T1000 (cell line): Measurements from ENCODE around the gene SCNN1B.
"Not testable (repeated sequence)": the region's sequence is repeated elsewhere in the genome, so short reads cannot be mapped to it uniquely, and the experiment has no call there.

Source experiments
- DNase-seq: peaks from one replicate; lab custom pipeline; 2025; ENCODE audit warnings: mixed read lengths; lab: John Stamatoyannopoulos, UW

The SCNN1B gene

DNA sequence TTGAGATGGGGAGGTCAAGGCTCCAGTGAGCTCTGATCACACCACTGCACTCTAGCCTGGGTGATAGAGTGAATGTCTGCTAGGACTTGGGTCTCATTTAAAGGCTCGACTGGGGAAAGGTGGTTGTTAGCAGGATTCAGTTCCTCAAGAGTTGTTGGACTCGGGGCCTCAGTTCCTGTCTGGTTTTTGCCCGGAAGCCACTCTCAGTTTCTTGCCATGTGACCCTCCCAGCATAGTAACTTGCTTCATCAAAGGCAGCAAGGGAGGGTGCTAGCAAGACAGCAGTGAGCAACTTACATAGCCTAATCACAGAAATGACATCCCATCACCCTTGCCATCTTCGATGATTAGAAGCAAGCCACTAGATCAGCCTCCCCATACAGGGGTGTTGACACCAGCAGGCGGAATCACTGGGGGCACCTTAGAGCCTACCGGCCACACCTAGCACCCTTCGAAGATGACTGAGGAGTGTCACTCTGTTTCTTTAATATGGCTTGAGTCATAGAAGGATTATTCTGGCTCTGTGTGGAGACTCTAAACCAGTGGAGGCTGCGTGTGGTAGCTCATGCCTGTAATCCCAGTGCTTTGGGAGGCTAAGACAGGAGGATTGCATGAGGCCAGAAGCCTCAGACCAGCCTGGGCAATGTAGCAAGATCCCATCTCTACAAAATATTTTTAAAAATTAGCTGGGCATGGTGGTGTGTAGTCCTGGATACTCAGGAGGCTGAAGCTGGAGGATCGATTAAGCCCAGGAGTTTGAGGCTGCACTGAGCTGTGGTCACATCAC is 13.2 kb upstream of the SCNN1B start:
- no peak for DNase-seq

DNA sequence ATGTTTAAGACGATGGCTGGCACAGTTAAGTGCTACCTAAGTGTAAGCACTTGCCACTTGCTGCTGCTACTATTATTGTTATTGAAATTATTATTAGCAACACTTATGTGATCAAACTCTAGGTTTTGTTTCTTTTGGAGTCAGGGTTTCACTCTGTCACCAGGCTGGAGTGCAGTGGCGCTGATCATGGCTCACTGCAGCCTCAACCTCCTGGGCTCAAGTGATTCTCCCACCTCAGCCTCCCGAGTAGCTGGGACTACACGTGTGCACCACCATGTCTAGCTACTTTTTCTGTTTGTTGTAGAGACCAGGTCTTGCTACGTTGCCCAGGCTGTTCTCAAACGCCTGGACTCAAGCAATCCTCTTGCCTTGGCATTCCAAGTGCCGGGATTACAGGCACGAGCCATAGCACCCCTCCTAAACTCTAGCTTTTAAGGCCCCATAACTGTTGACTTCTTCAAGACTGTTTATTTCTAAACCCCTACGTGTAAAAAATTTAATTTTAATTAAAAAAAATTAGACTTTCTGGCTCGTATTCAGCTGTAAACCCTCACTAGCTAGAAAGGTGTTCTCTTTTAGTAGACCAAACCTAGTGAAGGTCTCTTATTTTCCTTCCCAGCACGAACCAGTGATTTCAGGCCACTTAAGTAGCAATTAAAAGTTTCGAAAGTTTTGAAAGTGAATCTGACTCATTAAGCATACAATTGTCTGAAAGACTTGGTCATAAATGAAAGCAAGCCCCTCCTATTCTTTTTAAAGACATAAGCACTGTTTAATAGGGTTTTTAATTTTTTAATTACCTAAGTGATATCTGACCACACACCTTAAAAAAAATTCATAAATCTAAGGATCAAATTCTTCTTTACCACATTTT is 11.7 kb upstream of the SCNN1B start:
- DNase-seq = no peak

- no peak for DNase-seq
These were observed 9.1 kb upstream of the SCNN1B start for GRCh38 chr16:23293016-23293415.

DNA sequence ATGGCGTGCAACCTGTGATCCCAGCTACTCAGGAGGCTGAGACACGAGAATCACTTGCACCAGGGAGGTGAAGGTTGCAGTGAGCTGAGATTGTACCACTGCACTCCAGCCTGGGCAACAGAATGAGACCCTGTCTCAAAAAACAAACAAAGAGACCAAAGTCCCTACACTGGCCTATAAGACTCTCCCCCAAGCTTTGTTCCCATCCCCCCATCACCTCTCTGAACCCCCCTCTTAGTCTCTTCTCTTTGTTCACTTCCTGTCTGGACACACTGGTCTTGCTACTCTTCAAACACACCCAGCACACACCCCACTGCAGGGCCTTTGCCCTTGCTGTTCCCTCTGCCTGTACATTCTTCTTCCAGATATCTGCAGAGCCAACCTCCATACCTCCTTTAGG is 7.8 kb upstream of the SCNN1B start:
- no peak for DNase-seq

DNA sequence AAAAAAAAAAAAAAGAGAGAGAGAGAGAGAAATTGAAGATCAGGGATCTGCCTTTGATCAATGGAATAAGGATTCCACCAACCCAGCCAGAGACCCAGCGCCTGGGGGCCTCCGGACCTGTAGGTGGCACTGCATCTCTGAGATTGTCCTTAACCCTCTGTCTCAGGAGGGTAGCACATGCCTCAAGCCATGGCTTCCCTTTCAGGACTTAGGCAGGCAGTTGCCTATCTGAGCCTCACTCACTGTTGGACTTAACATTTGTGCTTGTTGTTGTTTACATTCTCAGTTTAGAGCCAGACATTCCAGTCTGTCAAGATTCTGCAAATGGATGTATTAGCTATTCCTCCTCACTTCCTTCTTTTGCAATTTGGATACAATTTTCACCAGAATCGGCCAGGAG is 5.1 kb upstream of the SCNN1B start:
- no peak for DNase-seq

DNA sequence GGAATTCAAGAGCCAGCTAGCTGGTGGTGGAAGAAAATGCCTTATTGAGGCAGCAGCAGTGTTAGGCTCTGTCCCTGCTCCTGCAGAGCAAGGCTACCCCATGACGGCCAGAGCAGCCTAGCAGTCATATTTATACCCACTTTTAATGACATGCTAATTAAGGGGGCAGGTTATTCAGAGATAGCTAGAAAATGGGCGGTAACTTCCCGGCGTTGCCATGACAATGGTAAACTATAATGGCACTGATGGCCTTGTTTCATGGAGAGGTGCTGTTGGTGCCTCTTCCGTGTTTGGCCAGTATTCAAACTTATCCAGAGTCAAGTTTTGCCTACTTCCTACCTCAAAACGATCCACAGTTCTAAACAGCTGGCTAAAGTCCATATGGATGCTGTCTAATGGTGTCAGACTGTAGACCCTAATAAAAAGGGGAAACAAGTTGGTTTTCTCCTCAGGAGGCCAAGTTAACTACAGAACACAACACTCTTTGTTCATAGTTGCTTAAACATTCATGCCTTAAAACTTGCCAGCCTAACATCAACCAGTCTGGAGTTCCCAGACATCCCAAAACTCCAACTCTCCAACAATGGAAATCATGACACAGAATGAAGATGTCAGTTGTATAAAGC is 3.7 kb upstream of the SCNN1B start:
- no peak for DNase-seq

- DNase-seq = not testable (repeated sequence)
These were observed 2.3 kb upstream of the SCNN1B start for GRCh38 chr16:23299815-23300214.

GRCh38 chr16:23301251-23302044 is 654 bp upstream of the SCNN1B start:
- no peak for DNase-seq

DNA sequence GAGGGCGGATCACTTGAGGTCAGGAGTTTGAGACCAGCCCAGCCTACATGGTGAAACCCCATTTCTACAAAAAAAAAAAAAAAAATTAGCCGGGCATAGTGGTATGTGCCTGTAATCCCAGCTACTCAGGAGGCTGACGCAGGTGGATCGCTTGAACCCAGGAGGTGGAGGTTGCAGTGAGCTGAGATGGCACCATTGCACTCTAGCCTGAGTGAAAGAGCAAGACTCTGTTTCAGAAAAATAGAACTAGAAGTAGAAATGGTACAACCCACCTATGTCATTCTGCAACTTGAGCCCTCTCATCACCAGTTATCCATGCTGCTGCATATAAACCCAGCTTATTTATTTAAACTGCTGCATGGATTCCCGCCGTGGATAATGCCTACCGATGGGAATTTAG is 1.6 kb downstream of the SCNN1B start:
- DNase-seq = no peak

- no peak for DNase-seq
These were observed 2.5 kb downstream of the SCNN1B start for GRCh38 chr16:23304620-23305019.

DNA sequence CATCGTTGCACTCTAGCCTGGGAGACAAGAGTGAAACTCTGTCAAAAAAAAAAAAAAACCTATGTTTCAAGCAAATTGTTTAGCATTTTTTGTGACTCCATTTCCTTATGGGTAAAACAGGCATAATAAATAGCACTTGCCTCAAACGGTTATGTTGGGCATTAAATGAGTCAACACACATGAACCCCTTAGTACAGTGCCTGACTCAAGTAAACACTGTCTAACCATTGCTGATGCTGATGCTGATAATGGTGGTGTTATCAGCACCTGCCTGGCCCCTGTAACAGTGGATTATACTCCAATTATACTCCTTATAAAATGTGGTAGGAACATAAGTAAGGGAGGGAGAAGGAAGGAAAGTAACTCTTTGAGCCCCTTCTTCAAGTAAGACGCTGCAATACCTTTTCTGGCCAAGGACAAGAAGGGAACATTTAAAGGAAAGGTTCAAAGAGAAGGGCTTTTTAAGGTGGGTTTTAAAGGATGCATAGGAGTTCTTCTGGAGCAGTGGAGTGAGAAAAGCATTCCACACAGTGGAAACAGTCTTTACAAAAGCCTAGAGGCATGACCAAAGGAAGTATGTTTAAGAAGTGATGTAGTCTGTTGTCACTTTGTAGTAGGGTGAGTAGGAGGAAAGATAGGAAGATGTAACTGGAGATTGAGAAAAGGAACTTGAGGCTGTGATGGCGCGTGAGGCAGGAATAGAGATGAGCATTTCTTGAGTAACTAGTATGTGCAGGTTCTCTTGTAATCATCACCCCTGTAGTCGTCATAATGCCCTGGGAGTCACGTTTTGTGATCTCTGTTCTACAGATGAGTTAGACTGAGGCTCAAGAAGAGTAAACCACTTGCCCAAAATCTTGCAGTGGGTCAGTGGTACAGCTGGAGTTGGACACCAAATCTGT is 4.3 kb downstream of the SCNN1B start:
- no peak for DNase-seq

DNA sequence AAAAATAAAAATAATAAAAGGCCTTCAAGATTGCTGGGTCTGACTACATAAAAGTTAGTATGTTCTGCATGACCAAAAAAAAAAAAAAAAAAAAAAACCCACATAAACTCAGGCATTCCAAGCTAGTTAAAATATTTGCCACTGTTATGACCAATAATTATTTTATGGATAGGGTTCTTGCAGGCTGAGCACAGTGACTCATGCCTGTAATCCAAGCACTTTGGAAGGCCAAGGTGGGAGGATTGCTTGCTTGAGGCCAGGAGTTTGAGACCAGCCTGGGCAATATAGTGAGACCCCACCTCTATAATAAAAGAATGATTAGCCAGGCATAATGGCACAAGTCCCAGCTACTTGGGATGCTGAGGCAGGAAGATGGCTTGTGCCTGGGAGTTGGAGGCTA is 8.1 kb downstream of the SCNN1B start:
- DNase-seq = no peak

GRCh38 chr16:23310744-23311143 is 8.6 kb downstream of the SCNN1B start:
- DNase-seq = no peak

DNA sequence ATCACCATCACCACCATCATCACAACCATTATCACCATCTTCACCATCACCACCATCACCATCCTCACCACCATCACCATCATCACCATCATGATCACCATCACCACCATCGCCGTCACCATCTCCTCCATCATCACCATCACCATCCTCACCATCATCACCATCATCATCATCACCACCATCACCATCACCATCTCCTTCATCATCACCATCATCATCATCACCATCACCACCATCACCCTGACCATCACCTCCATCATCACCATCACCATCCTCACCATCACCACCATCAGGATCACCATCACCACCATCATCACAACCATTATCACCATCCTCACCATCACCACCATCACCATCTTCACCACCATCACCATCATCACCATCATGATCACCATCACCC is 14.1 kb downstream of the SCNN1B start:
- DNase-seq = no peak

DNA sequence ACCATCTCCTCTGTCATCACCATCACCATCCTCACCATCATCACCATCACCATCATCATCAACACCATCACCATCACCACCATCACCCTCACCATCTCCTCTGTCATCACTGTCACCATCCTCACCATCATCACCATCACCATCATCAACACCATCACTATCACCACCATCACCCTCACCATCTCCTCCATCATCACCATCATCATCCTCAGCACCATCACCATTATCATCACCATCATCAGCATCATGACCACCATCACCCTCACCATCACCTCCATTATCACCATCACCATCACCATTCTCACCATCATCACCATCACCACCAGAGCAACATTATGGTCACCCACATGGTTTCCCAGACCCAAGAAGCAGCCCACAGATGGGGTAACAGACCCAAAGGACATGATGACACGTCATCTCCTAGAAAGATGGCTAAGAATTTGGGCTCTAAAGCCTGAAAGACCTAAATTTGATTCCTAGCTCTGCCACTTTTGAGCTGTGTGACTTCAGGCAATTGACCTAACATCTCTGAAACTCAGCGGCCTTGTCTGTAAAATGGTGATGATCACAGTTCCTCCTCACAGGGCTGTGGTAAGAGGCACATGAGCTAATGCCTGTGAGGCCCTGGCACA is 14.6 kb downstream of the SCNN1B start:
- no peak for DNase-seq

DNA sequence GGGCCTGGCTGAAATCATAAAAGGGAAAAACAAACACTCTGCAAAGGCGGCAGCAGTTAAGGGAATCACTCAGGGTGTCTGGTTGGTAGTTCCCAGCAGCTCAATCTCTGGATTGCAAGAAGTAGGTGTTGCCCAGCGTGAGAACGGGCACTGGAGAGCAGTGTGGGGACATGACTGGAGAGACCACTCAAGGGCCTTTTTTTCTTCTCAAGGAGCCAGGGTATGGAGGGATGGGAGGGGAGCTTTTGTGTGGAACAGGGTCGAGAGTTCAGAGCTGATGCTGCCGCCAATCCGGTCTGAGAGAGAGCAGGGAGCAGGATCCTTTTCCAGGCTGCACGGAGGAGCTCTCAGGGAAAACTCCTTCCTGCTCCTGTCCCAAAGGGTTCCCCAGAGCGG is 15.2 kb downstream of the SCNN1B start:
- no peak for DNase-seq

DNA sequence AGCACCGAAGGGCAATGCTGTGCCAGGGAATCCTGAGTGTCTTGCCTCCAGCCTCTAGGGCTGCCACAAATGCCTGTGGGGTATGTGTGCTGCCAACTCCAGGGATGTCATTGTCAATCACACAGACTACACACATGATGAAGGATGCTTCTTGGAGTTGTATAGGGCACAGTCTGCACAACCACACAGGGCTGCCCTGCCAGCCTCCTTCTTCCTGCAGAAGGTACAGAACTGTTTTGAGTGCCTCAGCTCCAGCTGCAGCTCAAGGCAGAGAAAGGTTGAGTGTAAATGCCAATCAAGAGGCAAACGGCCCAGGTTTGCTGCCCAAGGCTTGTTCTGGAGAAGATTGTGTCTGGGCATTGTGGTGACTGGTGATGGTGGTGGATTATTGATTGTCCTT is 15.6 kb downstream of the SCNN1B start:
- DNase-seq = no peak

- no peak for DNase-seq
These were observed 16.5 kb downstream of the SCNN1B start for GRCh38 chr16:23318639-23319038.

DNA sequence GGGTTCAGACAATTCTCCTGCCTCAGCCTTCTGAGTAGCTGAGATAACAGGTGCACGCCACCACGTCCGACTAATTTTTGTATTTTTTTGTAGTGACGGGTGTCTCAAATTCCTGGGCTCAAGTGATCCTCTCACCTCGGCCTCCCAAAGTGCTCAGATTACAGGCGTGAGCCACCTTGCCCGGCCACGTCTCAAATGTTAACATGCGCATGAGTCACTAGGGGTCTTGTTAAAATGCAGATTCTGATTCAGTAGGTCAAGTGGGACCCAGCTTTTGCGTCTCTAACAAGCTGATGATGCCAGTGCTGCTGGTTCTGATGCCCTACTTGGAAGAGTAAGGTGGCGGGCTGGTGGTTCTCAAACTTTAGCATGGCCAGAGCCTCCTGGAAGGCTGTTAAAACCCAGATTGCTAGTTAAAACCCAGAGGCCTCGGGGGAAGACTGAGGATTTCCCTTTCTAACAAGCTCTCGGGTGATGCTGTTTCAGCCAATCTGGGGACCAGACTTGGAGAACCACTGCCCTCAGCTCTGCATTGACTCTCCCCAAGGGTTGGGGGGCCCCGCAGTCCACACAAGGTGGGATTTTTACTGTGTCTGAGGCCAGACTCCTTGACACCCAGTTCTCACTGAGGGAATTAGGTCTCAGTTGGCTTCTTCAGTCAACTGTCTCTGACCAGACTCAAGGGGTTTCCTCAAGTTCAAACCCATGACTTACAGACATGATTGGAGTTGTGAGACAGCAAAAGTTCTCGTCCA is 17.9 kb downstream of the SCNN1B start:
- DNase-seq = no peak

DNA sequence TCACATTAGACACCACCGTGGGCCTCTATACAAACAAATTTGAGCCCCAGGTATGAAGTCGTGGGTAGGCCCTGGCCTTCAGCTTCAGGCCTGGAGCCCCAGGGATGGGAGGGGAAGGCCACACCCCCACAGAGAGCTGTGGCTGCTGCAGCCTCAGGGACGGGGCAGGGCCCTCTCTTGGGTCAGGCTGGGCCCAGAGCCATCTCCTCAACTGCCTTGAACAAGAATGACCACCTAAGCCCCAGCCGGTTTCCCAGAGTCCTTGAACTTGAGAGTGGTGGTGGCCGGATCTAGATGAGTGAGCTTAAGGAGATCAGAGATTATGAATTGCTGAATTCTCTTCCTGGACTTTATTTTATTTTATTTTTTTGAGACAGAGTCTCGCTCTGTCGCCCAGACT is 18.6 kb downstream of the SCNN1B start:
- no peak for DNase-seq
